Hepatocyte (in vitro differentiated cells): ENCODE results near the gene MAMDC2.

Experiments used
- CTCF ChIP-seq: fragments of 200-600 bp; sonication (generic); IDR thresholded peaks from 2 replicates; pipeline ENCODE4 v1.5.1; 2016; ENCODE audit warnings: antibody characterized with exemption, mild to moderate bottlenecking; ENCODE audit not compliant: poor library complexity
- EZH2 ChIP-seq: fragments of 200-600 bp; sonication (generic); IDR thresholded peaks from 2 replicates; pipeline ENCODE4 v1.6.1; 2016; ENCODE audit warnings: antibody characterized with exemption, mild to moderate bottlenecking, borderline replicate concordance
- EZH2phosphoT487 ChIP-seq: fragments of 200-600 bp; sonication (generic); IDR thresholded peaks from one replicate; pipeline ENCODE4 v1.6.1; 2018; ENCODE audit warnings: antibody characterized with exemption, mild to moderate bottlenecking, low read depth, moderate library complexity; ENCODE audit not compliant: unreplicated experiment, severe bottlenecking

GRCh38 chr9:70260007-70260443 lies 216.4 kb downstream of the MAMDC2 start:
- no peak for TF ChIP-seq CTCF
- no peak for TF ChIP-seq EZH2
- no peak for TF ChIP-seq EZH2phosphoT487
